ENCODE data around the gene SLC12A1.

SLC12A1 gene

GRCh38 chr15:48298914-48299313 lies 92.8 kb downstream of the SLC12A1 start:
- H3K9ac ChIP-seq (ENCODE audit: low read depth in 1 of 2, low read length in 2 of 2), result no peak overlapping the region
- H3K4me3 ChIP-seq (ENCODE audit: low read length in 2 of 2), result no peak overlapping the region
- no peaks in the 10 kb centered on the region for H3K27me3 ChIP-seq (ENCODE audit: control insufficient read depth in 2 of 2, insufficient read depth in 2 of 2, low read length in 2 of 2)
- H3K27ac ChIP-seq (ENCODE audit: low read depth in 2 of 2, low read length in 2 of 2), result no peak overlapping the region
- no peaks in the 10 kb centered on the region for H3K4me1 ChIP-seq (ENCODE audit: control insufficient read depth in 2 of 2, insufficient read depth in 2 of 2, low read length in 2 of 2)
- H3K36me3 ChIP-seq (ENCODE audit: control insufficient read depth in 2 of 2, insufficient read depth in 2 of 2, low read length in 2 of 2), result no peaks in the 10 kb centered on the region
- no peaks in the 10 kb centered on the region for H3K9me3 ChIP-seq (ENCODE audit: control insufficient read depth in 2 of 2, low read length in 2 of 2)

- Histone ChIP-seq H3K27me3 (ENCODE audit: control insufficient read depth in 2 of 2, insufficient read depth in 2 of 2, low read length in 2 of 2) (no peaks in the 10 kb centered on the region), H3K36me3 (ENCODE audit: control insufficient read depth in 2 of 2, insufficient read depth in 2 of 2, low read length in 2 of 2) (no peaks in the 10 kb centered on the region), H3K4me1 (ENCODE audit: control insufficient read depth in 2 of 2, insufficient read depth in 2 of 2, low read length in 2 of 2) (no peaks in the 10 kb centered on the region), H3K9me3 (ENCODE audit: control insufficient read depth in 2 of 2, low read length in 2 of 2) (no peaks in the 10 kb centered on the region), H3K9ac (ENCODE audit: low read depth in 1 of 2, low read length in 2 of 2) (no peak overlapping the region), H3K4me3 (ENCODE audit: low read length in 2 of 2) (no peak overlapping the region), H3K27ac (ENCODE audit: low read depth in 2 of 2, low read length in 2 of 2) (no peak overlapping the region)
Measured at GRCh38 chr15:48300038-48300437, 93.9 kb downstream of the SLC12A1 start.

- Histone ChIP-seq H3K27me3 (ENCODE audit: control insufficient read depth in 2 of 2, insufficient read depth in 2 of 2, low read length in 2 of 2) (no peaks in the 10 kb centered on the region), H3K4me1 (ENCODE audit: control insufficient read depth in 2 of 2, insufficient read depth in 2 of 2, low read length in 2 of 2) (no peaks in the 10 kb centered on the region), H3K36me3 (ENCODE audit: control insufficient read depth in 2 of 2, insufficient read depth in 2 of 2, low read length in 2 of 2) (no peaks in the 10 kb centered on the region), H3K4me3 (ENCODE audit: low read length in 2 of 2) (no peak overlapping the region), H3K9me3 (ENCODE audit: control insufficient read depth in 2 of 2, low read length in 2 of 2) (no peaks in the 10 kb centered on the region), H3K27ac (ENCODE audit: low read depth in 2 of 2, low read length in 2 of 2) (no peak overlapping the region), H3K9ac (ENCODE audit: low read depth in 1 of 2, low read length in 2 of 2) (no peak overlapping the region)
Measured at GRCh38 chr15:48304398-48304797, 98.3 kb downstream of the SLC12A1 start.

- no peak overlapping the region for H3K27ac ChIP-seq (ENCODE audit: low read depth in 2 of 2, low read length in 2 of 2)
- H3K4me1 ChIP-seq (ENCODE audit: control insufficient read depth in 2 of 2, insufficient read depth in 2 of 2, low read length in 2 of 2), result no peaks in the 10 kb centered on the region
- H3K9ac ChIP-seq (ENCODE audit: low read depth in 1 of 2, low read length in 2 of 2), result no peak overlapping the region
- no peaks in the 10 kb centered on the region for H3K27me3 ChIP-seq (ENCODE audit: control insufficient read depth in 2 of 2, insufficient read depth in 2 of 2, low read length in 2 of 2)
- H3K9me3 ChIP-seq (ENCODE audit: control insufficient read depth in 2 of 2, low read length in 2 of 2), result no peaks in the 10 kb centered on the region
- H3K36me3 ChIP-seq (ENCODE audit: control insufficient read depth in 2 of 2, insufficient read depth in 2 of 2, low read length in 2 of 2), result no peaks in the 10 kb centered on the region
- H3K4me3 ChIP-seq (ENCODE audit: low read length in 2 of 2), result no peak overlapping the region
Measured at GRCh38 chr15:48306639-48307038, 100.5 kb downstream of the SLC12A1 start.

- no peaks in the 10 kb centered on the region for H3K36me3 ChIP-seq (ENCODE audit: control insufficient read depth in 2 of 2, insufficient read depth in 2 of 2, low read length in 2 of 2)
- H3K4me3 ChIP-seq (ENCODE audit: low read length in 2 of 2), result no peak overlapping the region
- H3K4me1 ChIP-seq (ENCODE audit: control insufficient read depth in 2 of 2, insufficient read depth in 2 of 2, low read length in 2 of 2), result no peaks in the 10 kb centered on the region
- no peak overlapping the region for H3K9ac ChIP-seq (ENCODE audit: low read depth in 1 of 2, low read length in 2 of 2)
- no peaks in the 10 kb centered on the region for H3K27me3 ChIP-seq (ENCODE audit: control insufficient read depth in 2 of 2, insufficient read depth in 2 of 2, low read length in 2 of 2)
- H3K27ac ChIP-seq (ENCODE audit: low read depth in 2 of 2, low read length in 2 of 2), result no peak overlapping the region
- no peaks in the 10 kb centered on the region for H3K9me3 ChIP-seq (ENCODE audit: control insufficient read depth in 2 of 2, low read length in 2 of 2)
Measured at GRCh38 chr15:48307586-48307985, 101.5 kb downstream of the SLC12A1 start.

GRCh38 chr15:48309740-48310139 lies 103.6 kb downstream of the SLC12A1 start:
- Histone ChIP-seq H3K9me3 (ENCODE audit: control insufficient read depth in 2 of 2, low read length in 2 of 2) (no peaks in the 10 kb centered on the region), H3K9ac (ENCODE audit: low read depth in 1 of 2, low read length in 2 of 2) (no peak overlapping the region), H3K4me3 (ENCODE audit: low read length in 2 of 2) (no peak overlapping the region), H3K4me1 (ENCODE audit: control insufficient read depth in 2 of 2, insufficient read depth in 2 of 2, low read length in 2 of 2) (no peaks in the 10 kb centered on the region), H3K27me3 (ENCODE audit: control insufficient read depth in 2 of 2, insufficient read depth in 2 of 2, low read length in 2 of 2) (no peaks in the 10 kb centered on the region), H3K27ac (ENCODE audit: low read depth in 2 of 2, low read length in 2 of 2) (no peak overlapping the region), H3K36me3 (ENCODE audit: control insufficient read depth in 2 of 2, insufficient read depth in 2 of 2, low read length in 2 of 2) (no peaks in the 10 kb centered on the region)

- Histone ChIP-seq H3K9ac (ENCODE audit: low read depth in 1 of 2, low read length in 2 of 2) (no peak overlapping the region), H3K27me3 (ENCODE audit: control insufficient read depth in 2 of 2, insufficient read depth in 2 of 2, low read length in 2 of 2) (no peaks in the 10 kb centered on the region), H3K9me3 (ENCODE audit: control insufficient read depth in 2 of 2, low read length in 2 of 2) (no peaks in the 10 kb centered on the region), H3K27ac (ENCODE audit: low read depth in 2 of 2, low read length in 2 of 2) (no peak overlapping the region), H3K4me3 (ENCODE audit: low read length in 2 of 2) (no peak overlapping the region), H3K4me1 (ENCODE audit: control insufficient read depth in 2 of 2, insufficient read depth in 2 of 2, low read length in 2 of 2) (no peaks in the 10 kb centered on the region), H3K36me3 (ENCODE audit: control insufficient read depth in 2 of 2, insufficient read depth in 2 of 2, low read length in 2 of 2) (no peaks in the 10 kb centered on the region)
Measured at GRCh38 chr15:48313216-48313615, 107.1 kb downstream of the SLC12A1 start.

GRCh38 chr15:48315041-48315440 lies 108.9 kb downstream of the SLC12A1 start:
- Histone ChIP-seq H3K4me3 (ENCODE audit: low read length in 2 of 2) (no peak overlapping the region), H3K36me3 (ENCODE audit: control insufficient read depth in 2 of 2, insufficient read depth in 2 of 2, low read length in 2 of 2) (no peaks in the 10 kb centered on the region), H3K9me3 (ENCODE audit: control insufficient read depth in 2 of 2, low read length in 2 of 2) (no peaks in the 10 kb centered on the region), H3K27ac (ENCODE audit: low read depth in 2 of 2, low read length in 2 of 2) (no peak overlapping the region), H3K27me3 (ENCODE audit: control insufficient read depth in 2 of 2, insufficient read depth in 2 of 2, low read length in 2 of 2) (no peaks in the 10 kb centered on the region), H3K4me1 (ENCODE audit: control insufficient read depth in 2 of 2, insufficient read depth in 2 of 2, low read length in 2 of 2) (no peaks in the 10 kb centered on the region), H3K9ac (ENCODE audit: low read depth in 1 of 2, low read length in 2 of 2) (no peak overlapping the region)

- no peak overlapping the region for H3K27ac ChIP-seq (ENCODE audit: low read depth in 2 of 2, low read length in 2 of 2)
- H3K4me3 ChIP-seq (ENCODE audit: low read length in 2 of 2), result no peak overlapping the region
- no peak overlapping the region for H3K9ac ChIP-seq (ENCODE audit: low read depth in 1 of 2, low read length in 2 of 2)
- H3K9me3 ChIP-seq (ENCODE audit: control insufficient read depth in 2 of 2, low read length in 2 of 2), result no peaks in the 10 kb centered on the region
- H3K27me3 ChIP-seq (ENCODE audit: control insufficient read depth in 2 of 2, insufficient read depth in 2 of 2, low read length in 2 of 2), result no peaks in the 10 kb centered on the region
- H3K36me3 ChIP-seq (ENCODE audit: control insufficient read depth in 2 of 2, insufficient read depth in 2 of 2, low read length in 2 of 2), result no peaks in the 10 kb centered on the region
- H3K4me1 ChIP-seq (ENCODE audit: control insufficient read depth in 2 of 2, insufficient read depth in 2 of 2, low read length in 2 of 2), result no peaks in the 10 kb centered on the region
Measured at GRCh38 chr15:48317221-48317620, 111.1 kb downstream of the SLC12A1 start.

- no peak overlapping the region for H3K9ac ChIP-seq (ENCODE audit: low read depth in 1 of 2, low read length in 2 of 2)
Measured at GRCh38 chr15:48318131-48318530, 112.0 kb downstream of the SLC12A1 start.

GRCh38 chr15:48323294-48323693 lies 117.2 kb downstream of the SLC12A1 start:
- Histone ChIP-seq H3K9me3 (ENCODE audit: control insufficient read depth in 2 of 2, low read length in 2 of 2) (no peaks in the 10 kb centered on the region), H3K4me3 (ENCODE audit: low read length in 2 of 2) (no peak overlapping the region), H3K36me3 (ENCODE audit: control insufficient read depth in 2 of 2, insufficient read depth in 2 of 2, low read length in 2 of 2) (no peaks in the 10 kb centered on the region), H3K4me1 (ENCODE audit: control insufficient read depth in 2 of 2, insufficient read depth in 2 of 2, low read length in 2 of 2) (no peaks in the 10 kb centered on the region), H3K27ac (ENCODE audit: low read depth in 2 of 2, low read length in 2 of 2) (no peak overlapping the region), H3K27me3 (ENCODE audit: control insufficient read depth in 2 of 2, insufficient read depth in 2 of 2, low read length in 2 of 2) (no peaks in the 10 kb centered on the region), H3K9ac (ENCODE audit: low read depth in 1 of 2, low read length in 2 of 2) (no peak overlapping the region)

More at GRCh38 chr15:48318131-48318530, 112.0 kb downstream of the SLC12A1 start:
- Histone ChIP-seq H3K4me3 (ENCODE audit: low read length in 2 of 2) (no peak overlapping the region), H3K27me3 (ENCODE audit: control insufficient read depth in 2 of 2, insufficient read depth in 2 of 2, low read length in 2 of 2) (no peaks in the 10 kb centered on the region), H3K36me3 (ENCODE audit: control insufficient read depth in 2 of 2, insufficient read depth in 2 of 2, low read length in 2 of 2) (no peaks in the 10 kb centered on the region), H3K4me1 (ENCODE audit: control insufficient read depth in 2 of 2, insufficient read depth in 2 of 2, low read length in 2 of 2) (no peaks in the 10 kb centered on the region), H3K9me3 (ENCODE audit: control insufficient read depth in 2 of 2, low read length in 2 of 2) (no peaks in the 10 kb centered on the region), H3K27ac (ENCODE audit: low read depth in 2 of 2, low read length in 2 of 2) (no peak overlapping the region)

Measured in mucosa of rectum (tissue), 2 donors.